Adrenal gland (tissue), 12 donors: ENCODE results near the gene SPRR3. TPM values are rescaled to one million over a fixed set of nuclear protein-coding genes. Genes with fewer than 3 reads are reported as not detected.

Experiments used
- DNase-seq, 7 donors: peaks; one replicate each; pipeline ENCODE4 v3.0.0-alpha.2; 2019 to 2020
- H3K27ac ChIP-seq, 5 donors: fragments of 200-600 bp; sonication (generic) in 4 of 5; 1 replicate in 3 of 5; 2 replicates in 2 of 5; pipeline versions ENCODE4 v1.5.1 to v1.8.0; 2016 to 2020; ENCODE audit warnings: mild to moderate bottlenecking in 1 of 5
- H3K27me3 ChIP-seq: fragments of 200-600 bp; 2 replicates; pipeline ENCODE4 v1.8.0; 2021
- H3K36me3 ChIP-seq, 2 donors: fragments of 200-600 bp; replicated peaks in 1 of 2; 1 replicate in 1 of 2; 2 replicates in 1 of 2; pipeline versions ENCODE4 v1.5.1 to v1.8.0; 2018 to 2022
- H3K4me1 ChIP-seq, 2 donors: fragments of 200-600 bp; replicated peaks in 1 of 2; 1 replicate in 1 of 2; 2 replicates in 1 of 2; pipeline versions ENCODE4 v1.5.1 to v1.8.0; 2018 to 2021
- H3K4me3 ChIP-seq, 4 donors: fragments of 200-600 bp; sonication (generic) in 3 of 4; one replicate each; pipeline ENCODE4 v1.5.1; 2016 to 2018
- H3K9me3 ChIP-seq, 3 donors: fragments of 200-600 bp; sonication (generic) in 1 of 3; replicated peaks in 1 of 3; 1 replicate in 2 of 3; 2 replicates in 1 of 3; pipeline versions ENCODE4 v1.5.1 to v1.8.0; 2016 to 2021
- POLR2A ChIP-seq, 2 donors: fragments of 450-650 bp; IDR thresholded peaks; one replicate each; pipeline ENCODE4 v1.6.1; 2017; ENCODE audit warnings: antibody characterized with exemption in 2 of 2, mild to moderate bottlenecking in 2 of 2, moderate library complexity in 1 of 2
- WGBS, 4 donors: extraction: QIAGEN DNeasy Blood & Tissue Kit in 2 of 4; methylation state at CpG; one replicate each; pipeline versions ENCODE4 v1.1.5 to v1.1.7; 2013 to 2017; 5-methylcytosine and 5-hydroxymethylcytosine counted together
- intact Hi-C, 2 donors: fragments of 100-400 bp; cut with DNase I; formaldehyde crosslinking; loops; one replicate each; pipeline versions ENCODE4 v1.14.1 to v1.15.0; 2022 to 2023
- polyA plus RNA-seq, 3 donors: library from polyadenylated mRNA; stranded (reverse); fragments of 200-250 nt in 2 of 3; fragments of 350-450 nt in 1 of 3; fragmentation: Illumina TruSeq in 1 of 3; extraction: RNeasy Lipid Tissue Mini Kit (QIAGEN cat#74804) in 1 of 3; gene quantifications; one replicate each; pipeline ENCODE4 v1.2.3, GENCODE V29; 2013 to 2014
- small RNA-seq, 2 donors: library from RNA; depleted of rRNA; stranded (forward); fragments of <200 nt; gene quantifications; one replicate each; pipeline ENCODE3, GENCODE V24; 2016
- total RNA-seq, 9 donors: library from RNA; depleted of rRNA in 4 of 9; stranded (reverse); fragments of >200 nt in 4 of 9; fragments of 120-200 nt in 1 of 9; fragmentation: NEBNext Ultra II Directional in 1 of 9; extraction: Animal tissue kit (Norgen Biotek cat#: 25700) in 1 of 9; gene quantifications; one replicate each; pipeline versions ENCODE4 v1.1.0 to v1.2.4, GENCODE V29; 2013 to 2023
- TF ChIP-seq, protein P1 (sequence below), 6 experiments: fragments of 450-650 bp in 4 of 6; fragments of 200-600 bp in 2 of 6; sonication (generic) in 1 of 6; IDR thresholded peaks; 1 replicate in 5 of 6; 2 replicates in 1 of 6; pipeline versions ENCODE4 v1.5.1 to v1.8.0; 2016 to 2021; ENCODE audit warnings: antibody characterized with exemption in 6 of 6, mild to moderate bottlenecking in 2 of 6, moderate library complexity in 1 of 6
- donor health status: healthy with polysubstance abuse.
- donor health status: Bipolar disorder and iron deficiency.
- donor health status: DM: yes; HTN: yes; CAD: no.
- donor health status: DM: no; HTN: no; CAD: no.
- donor health status: DM: no; HTN: no; CAD: no.
- donor health status: DM: yes; HTN: yes; CAD: no.

Gene SPRR3
- total and polyA plus RNA-seq, 12 donors: 0.67 to 6.1 (median 2.5) TPM; not detected in 8

GRCh38 chr1:153032677-153033308 lies 31.2 kb downstream of the SPRR3 start:
- TF ChIP-seq, protein P1, sequence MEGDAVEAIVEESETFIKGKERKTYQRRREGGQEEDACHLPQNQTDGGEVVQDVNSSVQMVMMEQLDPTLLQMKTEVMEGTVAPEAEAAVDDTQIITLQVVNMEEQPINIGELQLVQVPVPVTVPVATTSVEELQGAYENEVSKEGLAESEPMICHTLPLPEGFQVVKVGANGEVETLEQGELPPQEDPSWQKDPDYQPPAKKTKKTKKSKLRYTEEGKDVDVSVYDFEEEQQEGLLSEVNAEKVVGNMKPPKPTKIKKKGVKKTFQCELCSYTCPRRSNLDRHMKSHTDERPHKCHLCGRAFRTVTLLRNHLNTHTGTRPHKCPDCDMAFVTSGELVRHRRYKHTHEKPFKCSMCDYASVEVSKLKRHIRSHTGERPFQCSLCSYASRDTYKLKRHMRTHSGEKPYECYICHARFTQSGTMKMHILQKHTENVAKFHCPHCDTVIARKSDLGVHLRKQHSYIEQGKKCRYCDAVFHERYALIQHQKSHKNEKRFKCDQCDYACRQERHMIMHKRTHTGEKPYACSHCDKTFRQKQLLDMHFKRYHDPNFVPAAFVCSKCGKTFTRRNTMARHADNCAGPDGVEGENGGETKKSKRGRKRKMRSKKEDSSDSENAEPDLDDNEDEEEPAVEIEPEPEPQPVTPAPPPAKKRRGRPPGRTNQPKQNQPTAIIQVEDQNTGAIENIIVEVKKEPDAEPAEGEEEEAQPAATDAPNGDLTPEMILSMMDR (IDR thresholded peaks at IDR 0.05): peak in 3 of 6 experiments; percentile 11 to 26 (median 19)
- no peak for TF ChIP-seq POLR2A (IDR thresholded peaks at IDR 0.05)
- H3K9me3 ChIP-seq: no peaks in the 10 kb centered on the region
- no peaks in the 10 kb centered on the region for H3K36me3 ChIP-seq
- intact Hi-C loops: no loop called here
- no peak overlapping the region for H3K27ac ChIP-seq
- no peaks in the 10 kb centered on the region for H3K4me1 ChIP-seq
- peak in 6 of 7 donors; percentile 16 to 47 (median 42) for DNase-seq
- no peaks in the 10 kb centered on the region for H3K27me3 ChIP-seq
- WGBS, 4 donors: 32 to 56% (median 43%) methylated on average over 3 of the region's 3 CpGs
- H3K4me3 ChIP-seq: no peak overlapping the region

GRCh38 chr1:153035211-153035610 lies 33.7 kb downstream of the SPRR3 start:
- no peaks in the 10 kb centered on the region for H3K27me3 ChIP-seq
- H3K27ac ChIP-seq: no peak overlapping the region
- no peak overlapping the region for H3K4me3 ChIP-seq
- WGBS, 4 donors: 81 to 87% (median 86%) methylated on average over 1 of the region's 1 CpG
- TF ChIP-seq, protein P1 (IDR thresholded peaks at IDR 0.05): no peak
- no peak for TF ChIP-seq POLR2A (IDR thresholded peaks at IDR 0.05)
- intact Hi-C loops: no loop called here
- H3K4me1 ChIP-seq: no peaks in the 10 kb centered on the region
- no peaks in the 10 kb centered on the region for H3K36me3 ChIP-seq
- no peak for DNase-seq
- no peaks in the 10 kb centered on the region for H3K9me3 ChIP-seq

DNA sequence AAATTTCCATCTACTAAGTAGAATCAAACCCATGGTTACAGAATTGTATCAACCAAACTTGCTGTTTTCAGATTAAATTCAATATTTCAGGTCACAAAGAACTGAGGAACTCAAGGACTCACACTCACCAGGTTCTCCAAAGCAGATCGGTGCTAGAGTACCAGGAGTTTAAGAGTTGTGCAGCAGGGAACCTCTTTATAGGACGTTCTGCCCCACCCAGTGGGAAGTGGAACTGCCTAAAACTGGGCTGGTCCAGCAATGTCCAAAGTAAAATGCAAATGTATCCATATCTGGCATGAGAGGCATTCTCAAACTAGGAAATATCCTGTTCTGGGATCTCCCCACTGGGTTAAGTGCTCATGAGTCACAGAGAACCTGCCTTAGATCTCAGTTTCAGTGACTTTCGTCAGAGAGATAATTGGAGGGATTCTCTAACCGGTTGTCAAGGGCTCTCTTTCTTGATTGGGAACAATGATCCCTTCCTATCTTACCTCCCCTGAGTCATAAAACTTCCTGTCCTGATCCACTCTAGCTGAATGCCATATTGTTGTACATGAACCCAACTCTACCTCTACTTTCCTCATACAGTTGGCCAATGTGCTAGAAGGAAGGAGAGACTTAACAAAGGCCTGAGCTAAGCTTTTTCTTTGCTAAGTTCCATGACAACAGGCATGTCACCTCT lies 39.5 kb downstream of the SPRR3 start, which contains the start of gene SPRR2D:
SPRR2D (minus strand) TSS at position 171 of the 682 bp plus-strand sequence. CDS start 774 bp downstream, outside the sequence.
- Histone ChIP-seq H3K27ac (no peak within 1 kb of the TSS), H3K27me3 (no peaks in the 10 kb centered on the region), H3K4me1 (no peaks in the 10 kb centered on the region), H3K9me3 (no peaks in the 10 kb centered on the region), H3K4me3 (no peak within 1 kb of the TSS), H3K36me3 (no peaks in the 10 kb centered on the region)
- WGBS, 4 donors: 60 to 67% (median 64%) methylated on average over 4 of the region's 4 CpGs
- intact Hi-C loops: no loop called here
- DNase-seq: no peak
- TF ChIP-seq POLR2A (IDR thresholded peaks at IDR 0.05): no peak
- TF ChIP-seq, protein P1 (IDR thresholded peaks at IDR 0.05): no peak

DNA sequence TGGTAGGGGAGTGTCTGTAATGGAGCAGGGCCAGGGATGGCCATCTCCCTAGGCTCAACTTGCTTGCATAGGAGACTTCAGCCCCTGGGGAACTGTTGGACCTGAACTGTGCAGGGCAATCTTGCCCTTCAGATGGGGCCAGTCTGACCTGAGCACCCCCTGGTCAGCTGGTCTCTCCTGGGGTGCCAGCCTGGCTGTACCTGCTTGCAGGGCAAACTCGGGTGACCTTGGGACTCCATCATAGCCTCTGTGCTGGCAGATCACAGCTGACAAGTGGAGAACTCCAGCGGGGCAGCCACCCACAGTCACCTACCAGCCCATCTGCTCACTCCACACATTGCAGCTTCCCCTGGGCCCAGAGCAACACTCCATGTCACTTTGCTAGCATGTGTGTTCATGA lies 47.7 kb downstream of the SPRR3 start:
- Histone ChIP-seq H3K27me3 (peaks cover 4% of the 10 kb centered on the region), H3K36me3 (no peaks in the 10 kb centered on the region), H3K4me1 (no peaks in the 10 kb centered on the region), H3K27ac (no peak overlapping the region), H3K4me3 (no peak overlapping the region), H3K9me3 (no peaks in the 10 kb centered on the region)
- intact Hi-C loops: no loop called here
- no peak for DNase-seq
- TF ChIP-seq, protein P1 (IDR thresholded peaks at IDR 0.05): no peak
- TF ChIP-seq POLR2A (IDR thresholded peaks at IDR 0.05): no peak
- 73 to 100% (median 80%) methylated on average over 1 to 2 of the region's 2 CpGs; no CpG with 5 or more reads in 1 of the 4 donors for WGBS, 4 donors

Small RNA genes lying within 50 kb of the gene (small RNA-seq; reads per million reads assigned to genes)
- gene AL356867.1: 0 reads per million in 2 donors
- gene RF00322: 0 reads per million in 2 donors
- gene SPRR1A: 0 reads per million in 2 donors

Other genes with a start within 250 kb of the SPRR3 start
- gene KPRP, start 243.7 kb upstream of the SPRR3 start, total RNA-seq: not detected
- not detected for gene KPRP, start 243.7 kb upstream of the SPRR3 start, polyA plus RNA-seq
- not detected for gene LCE1F, start 226.6 kb upstream of the SPRR3 start, total RNA-seq
- gene LCE1F, start 226.6 kb upstream of the SPRR3 start, polyA plus RNA-seq: not detected
- gene LCE1E, start 215.5 kb upstream of the SPRR3 start, total RNA-seq: not detected
- gene LCE1E, start 215.5 kb upstream of the SPRR3 start, polyA plus RNA-seq: not detected
- gene LCE1D, start 205.0 kb upstream of the SPRR3 start, total RNA-seq: not detected
- gene LCE1D, start 205.0 kb upstream of the SPRR3 start, polyA plus RNA-seq: not detected
- gene LCE1C, start 195.1 kb upstream of the SPRR3 start, total RNA-seq: not detected
- not detected for gene LCE1C, start 195.1 kb upstream of the SPRR3 start, polyA plus RNA-seq
- gene LCE1B, start 189.8 kb upstream of the SPRR3 start, total RNA-seq: not detected
- gene LCE1B, start 189.8 kb upstream of the SPRR3 start, polyA plus RNA-seq: not detected
- not detected for gene LCE1A, start 174.3 kb upstream of the SPRR3 start, total RNA-seq
- gene LCE1A, start 174.3 kb upstream of the SPRR3 start, polyA plus RNA-seq: not detected
- not detected for gene LCE6A, start 158.9 kb upstream of the SPRR3 start, total RNA-seq
- gene LCE6A, start 158.9 kb upstream of the SPRR3 start, polyA plus RNA-seq: not detected
- not detected for gene LCE7A, start 141.8 kb upstream of the SPRR3 start, total RNA-seq
- gene LCE7A, start 141.8 kb upstream of the SPRR3 start, polyA plus RNA-seq: not detected
- gene SMCP, start 123.4 kb upstream of the SPRR3 start, total RNA-seq: not detected
- not detected for gene SMCP, start 123.4 kb upstream of the SPRR3 start, polyA plus RNA-seq
- not detected for gene IVL, start 93.2 kb upstream of the SPRR3 start, total RNA-seq
- gene IVL, start 93.2 kb upstream of the SPRR3 start, polyA plus RNA-seq: under 1 TPM in 2 of 3 donors, not detected in 1; 0.16 to 0.30 TPM
- not detected for gene SPRR5, start 54.5 kb upstream of the SPRR3 start, total RNA-seq
- not detected for gene SPRR5, start 54.5 kb upstream of the SPRR3 start, polyA plus RNA-seq
- gene SPRR4, start 31.1 kb upstream of the SPRR3 start, total RNA-seq: not detected
- gene SPRR4, start 31.1 kb upstream of the SPRR3 start, polyA plus RNA-seq: not detected
- gene SPRR1A, start 17.7 kb upstream of the SPRR3 start, total RNA-seq: not detected
- gene SPRR1A, start 17.7 kb upstream of the SPRR3 start, polyA plus RNA-seq: not detected
- gene SPRR1B, start 29.5 kb downstream of the SPRR3 start, total RNA-seq: under 1 TPM in 1 of 9 donors, not detected in 8; 0.74 TPM
- under 1 TPM in 2 of 3 donors, not detected in 1; 0.74 to 0.80 TPM for gene SPRR1B, start 29.5 kb downstream of the SPRR3 start, polyA plus RNA-seq
- gene SPRR2D, start 39.4 kb downstream of the SPRR3 start, total RNA-seq: not detected
- under 1 TPM in 2 of 3 donors, not detected in 1; 0.71 to 0.88 TPM for gene SPRR2D, start 39.4 kb downstream of the SPRR3 start, polyA plus RNA-seq
- gene SPRR2A, start 55.8 kb downstream of the SPRR3 start, total RNA-seq: not detected
- gene SPRR2A, start 55.8 kb downstream of the SPRR3 start, polyA plus RNA-seq: under 1 TPM in 2 of 3 donors, not detected in 1; 0.97 to 0.98 TPM
- gene SPRR2B, start 69.9 kb downstream of the SPRR3 start, total RNA-seq: under 1 TPM in 1 of 9 donors, not detected in 8; 0.50 TPM
- not detected for gene SPRR2B, start 69.9 kb downstream of the SPRR3 start, polyA plus RNA-seq
- gene SPRR2E, start 92.8 kb downstream of the SPRR3 start, total RNA-seq: not detected
- under 1 TPM in 1 of 3 donors, not detected in 2; 0.54 TPM for gene SPRR2E, start 92.8 kb downstream of the SPRR3 start, polyA plus RNA-seq
- not detected for gene SPRR2F, start 111.8 kb downstream of the SPRR3 start, total RNA-seq
- gene SPRR2F, start 111.8 kb downstream of the SPRR3 start, polyA plus RNA-seq: not detected
- gene SPRR2G, start 149.1 kb downstream of the SPRR3 start, total RNA-seq: not detected
- gene SPRR2G, start 149.1 kb downstream of the SPRR3 start, polyA plus RNA-seq: not detected
- not detected for gene LELP1, start 201.7 kb downstream of the SPRR3 start, total RNA-seq
- gene LELP1, start 201.7 kb downstream of the SPRR3 start, polyA plus RNA-seq: not detected
- not detected for gene PRR9, start 215.8 kb downstream of the SPRR3 start, total RNA-seq
- not detected for gene PRR9, start 215.8 kb downstream of the SPRR3 start, polyA plus RNA-seq